Fibroblast of skin of abdomen (primary cell): ENCODE results near the gene PHRF1.

Source experiments
- DNase-seq: peaks from one replicate; pipeline ENCODE4 v3.0.0-alpha.2; 2013

Gene PHRF1

DNA sequence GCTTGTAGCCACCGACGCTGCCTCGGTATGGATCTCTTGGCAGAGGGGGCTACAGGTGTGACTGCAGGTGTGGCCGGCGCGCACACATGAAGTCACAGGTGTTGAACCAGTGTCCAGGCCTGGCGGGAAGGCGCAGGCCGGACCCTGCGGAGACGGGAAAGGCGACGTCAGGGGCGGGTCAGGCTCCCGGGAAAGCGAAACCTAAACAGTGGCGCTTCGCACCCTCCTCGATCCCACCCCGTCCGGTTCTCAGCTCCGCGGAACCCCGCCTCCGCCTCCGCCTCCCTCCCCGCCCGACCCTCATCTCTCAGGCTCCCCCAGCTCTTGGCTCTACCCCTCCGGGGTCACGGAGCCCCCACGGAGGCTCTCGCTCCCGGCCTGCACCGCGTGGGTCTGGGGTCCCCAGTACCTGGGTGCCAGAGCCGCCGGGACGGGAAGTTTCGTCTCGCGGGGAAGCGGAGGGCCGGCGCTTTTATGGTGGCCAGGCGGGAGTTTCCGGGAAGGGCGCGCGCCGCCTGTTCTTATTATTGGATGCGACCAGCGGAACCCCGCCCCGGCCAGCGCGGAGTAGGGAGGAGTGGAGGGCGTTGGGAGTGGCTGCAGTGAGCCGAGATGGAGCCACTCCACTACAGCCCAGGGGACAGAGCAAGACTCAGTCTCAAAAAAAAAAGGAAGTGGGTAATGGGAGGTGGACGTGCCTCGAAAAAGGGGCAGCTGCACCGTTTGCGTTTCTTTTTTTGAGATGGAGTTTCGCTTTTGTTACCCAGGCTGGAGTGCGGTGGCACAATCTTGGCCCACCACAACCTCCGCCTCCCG lies 39.4 kb downstream of the PHRF1 start, which contains the start of gene IRF7:
Gene IRF7, minus strand, starts transcription at position 447 of the 816 bp plus-strand sequence. CDS start 586 bp downstream, outside the sequence.
- DNase-seq, result peak; percentile 89

DNA sequence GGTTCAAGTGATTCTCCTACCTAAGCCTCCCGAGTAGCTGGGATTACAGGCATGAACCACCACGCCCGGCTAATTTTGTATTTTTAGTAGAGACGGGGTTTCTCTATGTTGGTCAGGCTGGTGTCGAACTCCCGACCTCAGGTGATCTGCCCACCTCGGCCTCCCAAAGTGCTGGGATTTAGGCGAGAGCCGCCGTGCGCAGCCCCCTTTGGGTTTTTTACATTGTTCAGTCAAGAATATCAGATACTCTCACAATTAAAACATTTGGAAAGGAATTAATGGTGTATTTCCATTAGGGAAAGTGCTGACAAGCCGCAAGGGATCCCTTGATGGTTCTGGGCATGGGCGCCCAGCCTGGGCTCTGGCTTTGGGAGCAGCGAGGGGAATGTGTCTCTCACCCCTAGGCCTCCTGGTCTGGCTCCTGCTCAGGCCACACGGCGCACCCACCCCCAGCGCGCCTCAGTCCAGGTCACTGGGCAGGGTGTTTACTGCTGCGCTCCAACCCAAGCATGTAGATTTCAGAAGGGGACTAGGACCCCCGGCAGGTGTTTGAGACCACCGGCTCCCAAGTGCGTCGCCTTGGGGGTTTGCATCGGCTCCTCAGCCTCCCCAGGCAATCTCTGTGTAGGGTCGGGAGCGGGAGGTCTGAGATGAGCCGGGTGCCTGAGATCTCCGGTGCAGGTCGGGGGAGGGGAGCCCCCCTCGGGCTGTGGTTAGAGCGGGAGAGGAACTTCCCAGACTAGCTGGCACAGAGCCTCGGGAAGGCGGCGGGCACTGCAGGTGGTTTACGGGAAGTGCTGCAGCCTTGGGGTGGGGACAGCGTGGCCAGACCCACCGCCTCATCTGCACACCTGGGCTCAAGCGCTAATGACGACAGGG lies 40.3 kb downstream of the PHRF1 start:
- no peak for DNase-seq

DNA sequence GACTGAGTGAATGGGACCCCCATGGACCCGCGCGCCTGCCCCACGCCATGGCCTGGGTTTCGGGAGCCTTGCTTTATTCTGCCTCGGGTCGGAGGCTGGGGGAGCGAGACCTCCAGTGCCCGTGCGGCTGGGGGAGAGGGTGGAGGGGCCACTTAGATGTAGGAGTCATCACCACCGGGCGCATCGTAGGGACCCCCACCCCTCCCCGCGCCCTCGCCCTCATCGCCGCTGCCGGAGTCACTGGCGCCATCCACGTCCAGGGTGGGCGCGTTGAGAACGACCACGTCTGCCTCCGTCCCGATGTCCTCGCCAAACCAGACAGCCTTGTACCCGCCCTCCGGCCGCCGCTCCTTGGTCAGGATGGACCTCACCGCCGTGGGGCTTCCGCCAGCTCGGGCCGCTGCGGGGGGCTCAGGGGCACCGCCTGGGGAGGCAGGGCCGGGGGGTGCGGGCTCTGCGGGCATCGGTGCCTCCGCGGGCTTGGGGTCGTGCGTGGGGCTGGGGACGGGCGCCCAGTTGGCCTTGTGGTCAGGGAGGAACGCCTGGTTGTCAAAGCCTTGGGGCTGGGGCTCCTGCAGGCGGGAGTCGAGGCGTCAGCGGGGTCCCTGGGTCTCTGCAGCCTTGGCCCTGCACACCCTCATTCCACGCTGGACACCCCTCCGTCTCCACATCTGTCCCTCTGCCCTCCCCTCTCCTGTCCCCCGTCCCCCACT lies 41.1 kb downstream of the PHRF1 start:
- no peak for DNase-seq

DNA sequence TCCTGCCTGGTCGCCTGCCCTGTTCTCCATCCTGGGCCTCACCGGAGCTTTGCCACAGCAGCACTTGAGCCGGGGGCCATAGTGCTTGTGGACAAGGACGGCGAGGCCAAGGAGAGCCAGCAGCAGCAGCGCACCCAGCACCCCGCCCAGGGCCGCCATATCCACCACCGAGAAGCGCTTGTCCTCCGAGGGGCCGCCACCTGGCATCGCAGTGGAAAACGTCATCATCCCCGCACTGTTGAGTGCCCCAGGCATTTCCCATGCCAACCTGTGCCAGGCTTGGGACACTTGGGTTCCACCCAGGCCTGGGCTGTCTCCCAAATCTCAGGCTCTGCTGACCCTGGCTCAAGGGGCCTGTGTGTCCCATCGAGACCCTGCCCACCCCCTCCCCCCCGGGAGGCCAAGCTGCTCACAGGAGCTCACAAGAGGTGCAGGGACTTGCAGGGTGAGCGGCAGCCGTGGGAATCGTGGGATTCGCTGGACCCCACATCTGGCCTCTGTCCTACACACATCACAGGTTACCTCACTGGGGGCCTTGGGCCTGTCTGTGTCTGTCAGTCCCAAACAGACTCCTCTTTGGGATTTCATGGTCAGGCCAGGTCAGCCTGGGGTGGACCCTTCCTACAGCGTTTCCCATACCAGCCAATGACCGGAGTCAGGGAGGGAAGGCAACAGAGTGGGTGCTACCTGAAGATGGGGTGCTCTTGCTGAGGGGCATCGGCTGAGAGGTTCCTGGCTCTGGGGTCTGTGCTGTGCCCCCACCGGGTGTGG lies 41.8 kb downstream of the PHRF1 start:
- no peak for DNase-seq

DNA sequence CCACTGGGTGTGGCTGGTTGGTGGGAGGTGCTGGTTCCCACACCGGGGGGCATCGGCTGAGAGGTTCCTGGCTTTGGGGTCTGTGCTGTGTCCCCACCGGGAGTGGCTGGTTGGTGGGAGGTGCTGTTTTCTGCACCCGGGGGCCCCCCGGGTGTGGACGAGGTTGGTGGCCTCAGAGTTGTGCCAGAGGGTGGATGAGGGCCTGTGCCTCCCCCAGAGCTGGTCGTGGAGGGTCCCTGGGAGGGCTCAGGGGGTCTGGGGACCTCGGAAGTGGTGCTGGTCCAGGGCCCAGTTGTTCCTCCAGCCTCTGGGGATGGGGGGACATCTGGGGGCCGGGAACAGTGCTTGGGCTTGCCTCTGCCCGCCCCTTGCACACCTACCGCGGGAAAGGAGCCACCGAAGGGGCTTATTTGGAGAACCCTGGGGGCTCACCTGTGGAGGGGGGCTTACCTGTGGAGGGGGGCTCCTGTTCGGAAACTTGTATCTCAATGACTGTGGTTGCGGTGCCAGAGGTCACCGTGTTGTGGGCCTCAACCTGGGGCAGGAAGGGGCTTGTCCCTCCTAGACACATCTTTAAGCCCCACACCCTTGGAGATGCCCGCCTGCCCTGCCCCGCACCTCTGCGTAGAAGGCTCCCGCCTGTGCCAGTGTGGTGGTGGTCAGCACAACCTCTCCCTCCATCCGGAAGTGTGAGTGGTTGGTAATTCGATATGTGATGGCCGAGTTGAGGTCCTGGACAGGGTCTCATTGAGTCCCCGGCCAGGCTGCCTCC lies 42.8 kb downstream of the PHRF1 start:
- no peak for DNase-seq

DNA sequence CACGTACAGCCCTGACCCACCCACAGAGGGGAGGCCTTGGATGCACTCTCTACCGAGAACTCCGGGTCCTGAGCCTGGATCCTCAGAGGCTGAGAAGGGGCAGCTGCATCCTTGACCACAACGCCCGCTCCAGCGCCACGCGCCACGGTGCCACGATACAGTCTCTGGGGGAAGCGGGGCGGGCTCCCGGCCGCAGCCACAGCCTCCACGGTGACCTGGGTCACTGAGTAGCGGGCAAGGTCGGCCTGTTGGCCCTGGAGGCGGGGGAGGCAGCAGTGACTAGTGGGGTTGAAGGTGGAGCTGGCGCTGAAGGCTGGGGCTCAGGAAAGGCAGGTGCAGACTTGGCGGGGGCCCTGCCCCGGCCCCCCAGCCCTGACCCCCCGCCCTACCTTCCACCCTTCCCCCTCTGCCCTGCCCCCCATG lies 43.4 kb downstream of the PHRF1 start:
- DNase-seq, result no peak

DNA sequence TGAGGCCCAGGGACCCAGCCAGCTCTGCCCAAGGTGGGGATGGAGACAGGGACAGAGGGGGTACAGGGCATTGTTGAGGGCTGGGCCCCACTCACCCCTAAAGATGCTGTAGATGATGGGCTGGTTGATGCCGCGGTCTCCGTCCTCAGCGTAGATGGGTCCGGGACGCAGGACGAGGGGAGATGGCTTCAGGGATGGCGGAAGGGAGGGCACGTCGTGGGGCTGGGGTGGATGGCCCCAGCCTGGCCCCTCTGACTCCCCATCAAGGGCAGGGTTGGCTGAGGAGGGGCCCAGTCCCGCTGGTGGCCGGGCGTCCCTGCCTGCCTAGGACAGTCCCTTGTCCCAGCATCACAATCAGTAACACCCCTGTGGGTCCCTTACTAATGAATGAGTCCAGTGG lies 43.9 kb downstream of the PHRF1 start:
- no peak for DNase-seq

DNA sequence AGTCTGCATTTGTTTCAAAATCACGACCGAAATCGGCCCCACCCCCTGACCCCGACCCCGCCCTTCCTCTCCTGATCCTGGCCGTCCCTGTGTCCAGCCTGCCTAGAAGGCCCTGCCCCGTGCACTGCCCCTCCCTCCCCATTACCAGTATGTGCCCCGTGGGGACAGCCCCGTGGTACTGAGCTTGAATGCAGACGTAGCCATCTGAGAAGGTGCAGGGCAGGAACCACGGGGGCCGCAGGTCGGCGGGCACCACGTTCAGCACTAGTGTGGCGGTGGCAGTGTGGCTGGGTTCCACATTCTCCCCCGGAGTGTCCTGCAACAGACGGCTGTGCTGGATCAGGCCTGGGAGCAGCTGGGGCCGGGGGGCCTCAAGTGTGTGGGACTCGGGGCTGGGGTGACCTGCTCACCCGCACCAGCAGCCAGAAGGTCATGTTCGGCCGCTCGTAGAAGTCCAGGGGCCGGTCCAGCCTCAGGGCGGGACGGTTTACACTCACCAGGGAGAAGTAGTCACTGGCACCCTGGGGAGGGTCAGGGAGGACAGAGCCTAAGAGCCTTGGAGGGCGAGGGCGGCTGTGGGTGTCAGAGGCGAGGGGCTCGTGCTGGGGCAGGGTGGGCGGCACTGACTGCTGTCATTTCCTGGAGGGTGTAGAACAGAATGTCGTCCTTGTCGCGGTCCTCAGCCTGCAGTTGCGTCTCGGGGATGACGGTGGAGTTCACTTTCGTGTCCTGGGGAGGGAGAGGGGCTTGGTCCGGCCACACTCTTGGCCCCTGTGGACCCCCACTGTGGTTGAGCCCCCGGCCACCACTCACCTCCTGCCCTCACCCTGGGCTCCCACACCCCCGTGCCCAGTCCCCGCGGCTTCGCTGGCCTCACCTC lies 44.9 kb downstream of the PHRF1 start:
- no peak for DNase-seq

DNA sequence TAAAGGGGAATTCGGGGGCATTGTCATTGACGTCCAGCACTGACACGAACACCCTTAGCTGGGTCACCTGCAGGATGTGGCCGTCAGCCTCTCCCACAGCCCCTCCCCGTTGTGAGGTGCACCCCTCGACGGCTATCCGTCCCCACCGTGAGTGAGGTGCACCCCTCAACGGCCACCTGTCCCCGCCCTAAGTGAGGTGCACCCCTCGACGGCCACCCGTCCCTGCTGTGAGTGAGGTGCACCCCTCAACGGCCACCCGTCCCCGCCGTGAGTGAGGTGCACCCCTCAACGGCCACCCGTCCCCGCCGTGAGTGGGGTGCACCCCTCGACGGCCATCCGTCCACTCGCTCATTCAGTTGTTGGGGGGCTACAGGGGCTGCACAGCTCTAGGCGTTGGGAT lies 45.6 kb downstream of the PHRF1 start:
- DNase-seq, result no peak

DNA sequence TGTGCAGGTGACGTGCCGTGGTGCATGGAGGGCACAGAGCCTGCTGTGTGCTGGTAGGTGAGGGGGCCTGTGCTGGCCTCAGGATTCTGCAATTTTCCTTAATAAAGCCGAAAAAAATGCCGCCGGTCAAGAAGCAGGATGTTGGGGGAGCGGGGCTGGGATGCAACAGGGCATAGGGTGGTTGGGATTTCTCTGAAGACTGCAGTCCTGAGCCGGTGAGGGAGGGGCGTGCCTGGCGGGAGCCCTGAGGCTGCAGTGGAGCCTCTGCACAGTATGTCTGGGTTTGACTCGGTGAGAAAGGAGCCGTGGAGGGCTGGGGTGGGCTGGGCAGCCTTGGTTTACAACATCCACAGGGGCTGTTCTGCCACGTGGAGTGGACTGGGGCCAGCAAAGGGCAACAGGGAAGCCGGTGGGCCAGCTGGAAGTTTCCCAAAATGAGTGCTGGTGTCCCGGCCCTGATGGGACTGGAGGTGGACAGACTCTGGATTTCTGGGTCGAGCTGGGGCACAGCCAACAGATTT lies 47.1 kb downstream of the PHRF1 start:
- no peak for DNase-seq

DNA sequence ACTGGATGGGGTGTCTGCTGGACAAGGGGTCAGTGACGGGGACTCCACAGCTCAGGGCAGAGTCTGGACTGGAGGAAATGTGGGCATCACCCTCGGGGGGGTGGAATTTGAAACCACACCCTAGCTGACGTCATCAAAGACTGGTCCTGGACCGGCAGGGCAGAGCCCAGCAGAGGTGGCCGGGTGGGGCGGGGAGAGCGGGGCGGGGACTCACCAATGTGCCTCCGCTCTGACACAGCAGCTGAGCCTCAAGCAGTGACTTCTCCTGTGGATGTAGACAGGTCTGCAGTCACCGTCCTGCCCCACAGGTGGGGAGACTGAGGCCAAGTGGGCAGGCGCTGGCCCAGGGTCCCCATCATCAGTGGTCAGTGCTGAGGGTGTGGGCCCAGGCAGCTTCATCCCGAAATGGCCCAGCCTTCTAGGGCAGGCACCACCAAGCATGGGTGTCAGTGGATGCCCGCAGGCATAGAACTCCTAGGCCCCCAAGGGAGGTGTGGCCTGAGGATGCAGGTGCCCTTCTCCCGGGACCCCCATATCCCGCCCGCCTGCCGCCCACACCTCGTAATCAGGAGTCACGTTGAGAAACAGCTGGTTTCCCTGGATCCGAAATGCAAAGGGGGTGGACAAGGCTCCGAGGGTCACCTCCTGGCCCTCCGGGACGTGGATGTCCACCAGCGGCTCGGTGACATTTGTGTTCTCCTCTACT lies 47.9 kb downstream of the PHRF1 start:
- no peak for DNase-seq

DNA sequence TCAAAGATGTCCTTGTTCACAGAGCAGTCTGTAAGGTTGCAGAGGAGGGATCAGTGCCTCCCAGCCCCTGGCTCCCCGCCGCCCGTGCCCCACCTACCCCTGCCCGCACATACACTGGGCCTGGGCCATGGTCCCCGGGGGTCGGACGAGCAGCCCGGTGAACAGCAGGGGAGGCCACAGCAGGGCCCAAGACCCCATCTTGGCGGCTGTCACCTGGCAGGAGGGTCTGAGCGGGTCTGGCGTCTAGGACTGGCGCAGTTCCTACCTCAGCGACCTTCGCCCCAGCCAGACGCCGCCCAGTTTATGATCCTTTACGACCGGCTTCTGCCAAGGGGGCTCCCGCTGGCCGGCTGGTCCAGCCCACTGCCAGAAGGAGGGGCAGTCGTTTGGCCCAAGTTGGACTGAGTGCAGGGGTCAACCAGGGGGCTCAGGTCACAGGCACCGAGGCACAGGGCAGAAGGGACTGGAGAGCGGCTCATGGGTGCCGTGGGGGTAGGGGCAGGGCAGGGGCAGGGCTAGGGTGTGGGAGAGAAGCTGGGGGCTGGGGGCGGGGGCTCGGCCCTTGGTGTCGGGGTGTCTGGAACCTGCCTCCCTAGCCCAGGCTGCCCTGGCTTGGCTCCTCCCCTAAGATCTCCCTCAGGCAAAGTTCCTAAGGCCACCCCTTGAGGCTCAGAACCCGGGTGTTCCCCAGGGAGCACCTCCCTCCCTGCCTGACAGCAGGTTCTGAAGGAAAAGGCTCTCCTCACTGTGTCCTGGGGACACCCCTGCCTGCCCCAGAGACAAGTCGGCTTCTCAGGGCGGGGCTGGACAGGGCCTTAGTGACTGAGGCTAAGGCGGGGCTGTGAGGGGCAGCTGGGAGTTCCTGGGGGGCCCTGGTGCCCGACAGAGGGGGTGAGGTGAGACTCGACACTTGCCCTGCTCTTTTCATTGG lies 48.7 kb downstream of the PHRF1 start, which contains the start of gene CDHR5:
Gene CDHR5, minus strand, starts transcription at position 251 of the 931 bp plus-strand sequence. Its CDS starts 53 bp downstream, at position 198.
- DNase-seq, result no peak

DNA sequence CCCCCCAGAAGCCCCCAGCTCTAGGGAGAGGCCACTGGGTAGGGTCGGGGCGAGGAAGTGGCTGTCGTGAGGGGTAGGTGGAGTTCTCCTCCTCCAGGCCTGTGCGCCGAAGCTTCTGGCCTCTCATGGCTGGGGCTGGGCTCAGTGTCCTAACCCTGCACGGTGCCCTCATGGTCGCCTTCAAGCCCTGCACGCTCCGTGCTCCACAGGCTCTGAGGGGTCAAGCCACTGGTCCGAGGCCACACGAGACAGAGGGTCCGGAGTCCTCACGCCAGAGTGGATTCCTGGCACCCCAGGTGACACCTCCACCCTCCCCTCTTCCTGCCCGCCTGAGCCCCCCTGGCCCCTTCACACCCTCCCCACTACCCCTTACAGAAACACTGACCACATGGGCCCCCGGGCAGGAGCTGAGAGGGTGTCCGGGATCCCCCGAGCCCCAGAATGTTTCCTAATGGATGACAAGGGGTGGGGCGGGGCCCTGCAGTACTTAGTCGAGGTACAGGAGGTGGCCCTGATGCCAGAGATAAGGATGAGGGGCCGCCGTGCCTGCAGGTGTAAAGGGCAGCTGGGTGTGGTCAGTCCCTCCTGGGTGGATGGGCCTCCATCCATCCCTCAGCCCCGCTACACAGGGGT lies 49.5 kb downstream of the PHRF1 start:
- DNase-seq, result no peak

DNA sequence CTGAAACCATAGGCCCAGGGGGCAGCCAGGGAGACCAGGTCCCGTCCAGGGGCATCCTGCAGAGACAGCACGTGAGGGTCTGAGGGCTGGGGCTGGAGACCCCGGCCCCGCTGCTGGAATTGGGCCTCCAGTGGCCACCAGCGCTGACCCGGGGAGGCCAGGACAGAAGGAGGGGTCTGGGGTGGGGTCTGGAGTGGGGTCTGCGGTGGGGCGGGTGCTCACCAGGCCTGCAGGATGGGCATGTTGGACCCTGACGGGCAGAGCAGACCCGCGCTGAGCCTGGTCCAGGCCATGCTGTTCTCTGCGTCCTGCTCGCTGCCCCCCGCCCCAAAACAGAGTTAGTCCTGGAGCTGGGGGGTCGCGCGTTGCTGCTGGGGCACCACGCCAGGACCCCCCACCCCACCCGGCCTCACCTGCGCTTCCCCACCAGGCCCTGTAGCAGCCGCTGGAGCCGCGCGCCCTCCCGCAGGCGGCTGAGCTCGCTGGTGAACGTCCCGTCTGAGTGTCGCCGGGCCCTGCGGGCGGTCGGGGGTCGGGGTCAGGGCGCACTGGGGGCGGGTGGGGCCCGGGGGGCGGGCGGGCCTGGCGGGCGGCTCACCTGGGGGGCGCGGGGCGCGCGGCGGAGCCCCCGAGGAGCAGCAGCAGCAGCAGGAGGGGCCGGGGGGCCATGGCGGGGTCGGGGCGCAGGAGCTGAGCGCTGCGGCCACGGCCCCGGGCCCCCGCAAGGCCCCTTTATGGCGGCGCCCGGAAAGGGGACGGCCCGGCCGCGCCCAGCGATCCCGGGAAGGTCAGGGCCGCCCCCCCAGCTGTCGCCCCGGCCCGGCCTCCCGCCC lies 50.4 kb downstream of the PHRF1 start, which contains the start of gene SCT:
Gene SCT, minus strand, starts transcription at position 707 of the 833 bp plus-strand sequence. Its CDS starts 38 bp downstream, at position 669.
- DNase-seq, result no peak

DNA sequence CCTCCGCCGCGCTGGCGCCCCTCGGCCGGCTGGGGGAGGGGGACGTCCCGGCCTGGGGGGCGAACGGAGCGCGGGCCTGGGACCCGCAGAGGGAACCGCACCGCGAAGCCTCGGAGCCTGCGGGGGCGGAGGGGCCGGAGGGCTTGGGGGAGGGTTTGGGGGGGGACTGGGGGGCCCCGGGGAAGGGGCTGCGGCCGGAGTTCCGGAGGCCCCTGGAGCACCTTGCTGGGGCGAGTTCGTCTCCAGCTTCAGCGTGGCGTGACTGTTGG lies 51.0 kb downstream of the PHRF1 start:
- DNase-seq, result no peak

DNA sequence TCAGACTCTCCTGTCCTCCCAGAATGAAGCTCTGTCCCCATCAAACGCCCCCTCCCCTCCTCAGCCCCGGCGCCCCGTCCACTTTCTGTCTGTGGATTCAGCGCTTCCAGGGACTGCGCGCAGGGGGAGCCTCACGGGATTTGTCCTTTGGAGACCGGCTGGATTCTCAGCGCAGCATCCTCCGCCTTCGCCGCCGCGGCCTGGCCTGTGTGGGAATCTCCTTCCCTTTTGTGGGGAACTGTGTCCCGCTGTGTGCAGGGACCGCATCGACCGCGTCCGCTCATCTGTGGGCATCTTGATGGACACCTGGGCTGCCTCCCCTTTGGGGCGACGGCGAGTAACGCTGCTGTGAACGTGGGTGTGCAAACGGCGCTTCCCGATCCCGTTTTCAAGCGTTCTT lies 51.8 kb downstream of the PHRF1 start:
- no peak for DNase-seq

DNA sequence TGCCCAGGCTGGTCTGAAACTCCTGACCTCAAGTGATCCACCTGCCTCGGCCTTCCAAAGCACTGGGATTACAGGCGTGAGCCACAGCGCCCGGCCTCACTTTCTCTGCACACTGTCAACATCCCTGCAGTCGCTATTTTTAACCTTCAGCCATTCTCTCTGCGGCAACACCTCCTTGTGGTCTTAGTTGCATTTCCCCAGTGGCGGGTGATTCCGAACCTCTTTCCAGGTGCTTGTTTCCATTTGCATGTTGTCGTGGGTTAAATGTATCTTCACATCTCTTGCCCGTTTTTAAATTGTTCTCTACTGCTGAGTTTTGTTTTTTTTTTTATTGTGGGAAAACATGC lies 52.9 kb downstream of the PHRF1 start:
- no peak for DNase-seq
